8988T (cell line): ENCODE data around the gene CAPN10.

ENCODE experiments used
- DNase-seq: peaks from one replicate; pipeline ENCODE4 v3.0.0; 2011

The CAPN10 gene

GRCh38 chr2:240626531-240627300 is 40.2 kb downstream of the CAPN10 start:
- DNase-seq: peak; percentile 22

- DNase-seq: peak; percentile 26
These were observed 41.4 kb downstream of the CAPN10 start for GRCh38 chr2:240627736-240628506.

- DNase-seq: peak; percentile 23
These were observed 41.9 kb downstream of the CAPN10 start for GRCh38 chr2:240628507-240628807.

- DNase-seq: peak; percentile 15
These were observed 42.5 kb downstream of the CAPN10 start for GRCh38 chr2:240628808-240629618.

GRCh38 chr2:240629619-240629967 is 43.1 kb downstream of the CAPN10 start:
- peak; percentile 11 for DNase-seq

- peak; percentile 14 for DNase-seq
These were observed 43.6 kb downstream of the CAPN10 start for GRCh38 chr2:240629968-240630770.

- DNase-seq: no peak
These were observed 44.4 kb downstream of the CAPN10 start for GRCh38 chr2:240630771-240631547.

GRCh38 chr2:240631548-240632305 is 45.2 kb downstream of the CAPN10 start:
- DNase-seq: no peak

GRCh38 chr2:240632306-240632721 is 45.8 kb downstream of the CAPN10 start:
- no peak for DNase-seq

- no peak for DNase-seq
These were observed 48.8 kb downstream of the CAPN10 start for GRCh38 chr2:240635121-240635997.

- no peak for DNase-seq
These were observed 49.5 kb downstream of the CAPN10 start for GRCh38 chr2:240635998-240636547.

- no peak for DNase-seq
These were observed 50.1 kb downstream of the CAPN10 start for GRCh38 chr2:240636563-240637115.

GRCh38 chr2:240637116-240637900 is 50.8 kb downstream of the CAPN10 start:
- peak; percentile 15 for DNase-seq

GRCh38 chr2:240637901-240638345 is 51.4 kb downstream of the CAPN10 start:
- DNase-seq: no peak

- peak; percentile 12 for DNase-seq
These were observed 52.1 kb downstream of the CAPN10 start for GRCh38 chr2:240638512-240639160.

- no peak for DNase-seq
These were observed 53.0 kb downstream of the CAPN10 start for GRCh38 chr2:240639566-240639965.

GRCh38 chr2:240640939-240641338 is 54.4 kb downstream of the CAPN10 start:
- peak; percentile 96 for DNase-seq
